Tibial nerve (tissue), 4 donors: ENCODE measurements around the gene SHMT2.

Experiments
- CTCF ChIP-seq, 5 experiments: fragments of 200-600 bp in 3 of 5; fragments of 450-650 bp in 2 of 5; sonication (generic) in 3 of 5; IDR thresholded peaks; one replicate each; pipeline ENCODE4 v1.5.1; 2016 to 2019; ENCODE audit warnings: antibody characterized with exemption in 5 of 5, mild to moderate bottlenecking in 3 of 5, moderate library complexity in 2 of 5
- EP300 ChIP-seq, 2 donors: sonication (generic); formaldehyde crosslinking; IDR thresholded peaks; one replicate each; pipeline ENCODE4 v1.6.1; 2017; ENCODE audit warnings: antibody characterized with exemption in 2 of 2, mild to moderate bottlenecking in 1 of 2

DNA sequence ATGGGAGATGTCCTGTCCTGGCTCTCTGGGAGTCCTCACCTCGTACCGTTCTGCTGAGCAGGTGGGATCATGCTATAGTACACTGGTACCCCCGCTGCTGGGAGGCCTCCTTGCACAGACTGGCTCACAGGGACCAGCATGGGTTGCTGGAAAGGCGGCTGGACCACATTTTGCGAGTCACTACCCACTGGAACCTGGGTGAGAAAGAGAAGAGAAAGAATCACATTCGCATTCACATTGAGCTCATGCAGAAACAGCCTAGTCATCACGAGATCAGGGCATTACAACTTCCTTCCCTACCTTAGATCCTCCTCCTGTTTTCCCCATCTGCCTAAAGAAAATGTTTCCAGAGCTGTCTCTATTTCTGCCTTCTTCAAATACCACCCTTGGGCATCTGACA is 38.8 kb downstream of the SHMT2 start:
- TF ChIP-seq CTCF (IDR thresholded peaks at IDR 0.05) = no peak
- TF ChIP-seq EP300 (IDR thresholded peaks at IDR 0.05) = no peak
